Measurements from ENCODE around the gene AKIRIN2. TPM values are rescaled to one million over a fixed set of nuclear protein-coding genes. Genes with fewer than 3 reads are reported as not detected.

The AKIRIN2 gene
- total RNA-seq, 1 donor = 15.2 TPM

GRCh38 chr6:87702589-87702945 is 534 bp upstream of the AKIRIN2 start:
- Histone ChIP-seq H3K27me3 (ENCODE audit: insufficient read depth, low read length) (no peaks in the 10 kb centered on the region), H3K9me3 (ENCODE audit: low read depth, low read length) (no peaks in the 10 kb centered on the region), H2AFZ (ENCODE audit: low read length) (peak overlapping the region; percentile 89), H4K20me1 (ENCODE audit: insufficient read depth, low read length) (peaks cover 35% of the 10 kb centered on the region), H3K4me2 (ENCODE audit: insufficient read depth, low read length) (peak overlapping the region; percentile 92), H3K4me3 (ENCODE audit: insufficient read depth, low read length) (peak overlapping the region; percentile 98), H3K4me1 (ENCODE audit: insufficient read depth, low read length) (peaks cover 29% of the 10 kb centered on the region), H3K27ac (ENCODE audit: low read depth, low read length) (peak overlapping the region; percentile 78), H3K36me3 (ENCODE audit: insufficient read depth, low read length) (no peaks in the 10 kb centered on the region), H3K79me2 (ENCODE audit: insufficient read depth, low read length) (peaks cover 45% of the 10 kb centered on the region)
- DNase-seq (ENCODE audit: insufficient read length, low spot score, missing footprints) = no peak
- no peak for TF ChIP-seq CTCF (IDR thresholded peaks at IDR 0.05; ENCODE audit: extremely low read depth, low read depth, low read length)

GRCh38 chr6:87701344-87701675 is 723 bp downstream of the AKIRIN2 start:
- Histone ChIP-seq H3K4me1 (ENCODE audit: insufficient read depth, low read length) (peaks cover 25% of the 10 kb centered on the region), H3K4me3 (ENCODE audit: insufficient read depth, low read length) (peak overlapping the region; percentile 98), H4K20me1 (ENCODE audit: insufficient read depth, low read length) (peaks cover 43% of the 10 kb centered on the region), H3K4me2 (ENCODE audit: insufficient read depth, low read length) (peak overlapping the region; percentile 92), H3K9me3 (ENCODE audit: low read depth, low read length) (no peaks in the 10 kb centered on the region), H3K27me3 (ENCODE audit: insufficient read depth, low read length) (no peaks in the 10 kb centered on the region), H3K36me3 (ENCODE audit: insufficient read depth, low read length) (no peaks in the 10 kb centered on the region), H3K27ac (ENCODE audit: low read depth, low read length) (peak overlapping the region; percentile 78), H2AFZ (ENCODE audit: low read length) (peak overlapping the region; percentile 95), H3K79me2 (ENCODE audit: insufficient read depth, low read length) (peaks cover 57% of the 10 kb centered on the region)
- DNase-seq (ENCODE audit: insufficient read length, low spot score, missing footprints) = no peak
- TF ChIP-seq CTCF (IDR thresholded peaks at IDR 0.05; ENCODE audit: extremely low read depth, low read depth, low read length) = no peak

- Histone ChIP-seq H3K27me3 (ENCODE audit: insufficient read depth, low read length) (no peaks in the 10 kb centered on the region), H3K79me2 (ENCODE audit: insufficient read depth, low read length) (peaks cover 63% of the 10 kb centered on the region), H4K20me1 (ENCODE audit: insufficient read depth, low read length) (peaks cover 49% of the 10 kb centered on the region), H3K4me1 (ENCODE audit: insufficient read depth, low read length) (peaks cover 23% of the 10 kb centered on the region), H3K9me3 (ENCODE audit: low read depth, low read length) (no peaks in the 10 kb centered on the region), H3K36me3 (ENCODE audit: insufficient read depth, low read length) (no peaks in the 10 kb centered on the region), H3K4me3 (ENCODE audit: insufficient read depth, low read length) (peak overlapping the region; percentile 98), H3K4me2 (ENCODE audit: insufficient read depth, low read length) (peak overlapping the region; percentile 92), H2AFZ (ENCODE audit: low read length) (peak overlapping the region; percentile 95), H3K27ac (ENCODE audit: low read depth, low read length) (peak overlapping the region; percentile 78)
- DNase-seq (ENCODE audit: insufficient read length, low spot score, missing footprints) = no peak
- no peak for TF ChIP-seq CTCF (IDR thresholded peaks at IDR 0.05; ENCODE audit: extremely low read depth, low read depth, low read length)
These were observed 1.4 kb downstream of the AKIRIN2 start for GRCh38 chr6:87700397-87701343.

- Histone ChIP-seq H3K4me2 (ENCODE audit: insufficient read depth, low read length) (peak overlapping the region; percentile 92), H3K79me2 (ENCODE audit: insufficient read depth, low read length) (peaks cover 74% of the 10 kb centered on the region), H3K27ac (ENCODE audit: low read depth, low read length) (peak overlapping the region; percentile 78), H2AFZ (ENCODE audit: low read length) (no peak overlapping the region), H3K4me1 (ENCODE audit: insufficient read depth, low read length) (peaks cover 17% of the 10 kb centered on the region), H4K20me1 (ENCODE audit: insufficient read depth, low read length) (peaks cover 59% of the 10 kb centered on the region), H3K27me3 (ENCODE audit: insufficient read depth, low read length) (no peaks in the 10 kb centered on the region), H3K36me3 (ENCODE audit: insufficient read depth, low read length) (no peaks in the 10 kb centered on the region), H3K9me3 (ENCODE audit: low read depth, low read length) (no peaks in the 10 kb centered on the region), H3K4me3 (ENCODE audit: insufficient read depth, low read length) (peak overlapping the region; percentile 98)
- no peak for TF ChIP-seq CTCF (IDR thresholded peaks at IDR 0.05; ENCODE audit: extremely low read depth, low read depth, low read length)
- DNase-seq (ENCODE audit: insufficient read length, low spot score, missing footprints) = no peak
These were observed 2.5 kb downstream of the AKIRIN2 start for GRCh38 chr6:87699576-87699975.

Data from osteoblast (primary cell).